T-helper 1 cell treated with Interleukin-12 subunit alpha and Interleukin-12 subunit beta and Interleukin-4 antibody, amounts not matched to agents 30 ng/mL and 1 ng/mL, for 36 hours (primary cell): ENCODE data around the gene RGS9. TPM values are rescaled to one million over a fixed set of nuclear protein-coding genes. Genes with fewer than 3 reads are reported as not detected.
"Not testable (repeated sequence)": the region's sequence is repeated elsewhere in the genome, so short reads cannot be mapped to it uniquely, and the experiment has no call there.

Experiments used
- intact Hi-C: fragments of 100-400 bp; cut with micrococcal nuclease; formaldehyde crosslinking; loops from one replicate; pipeline ENCODE4 v1.15.1; 2024
- total RNA-seq: library from RNA; stranded (reverse); gene quantifications from 2 replicates; pipeline ENCODE4 v1.2.3, GENCODE V29; 2022

Gene RGS9
- total RNA-seq, 1 donor from 2014 or later: 4.1 TPM

DNA sequence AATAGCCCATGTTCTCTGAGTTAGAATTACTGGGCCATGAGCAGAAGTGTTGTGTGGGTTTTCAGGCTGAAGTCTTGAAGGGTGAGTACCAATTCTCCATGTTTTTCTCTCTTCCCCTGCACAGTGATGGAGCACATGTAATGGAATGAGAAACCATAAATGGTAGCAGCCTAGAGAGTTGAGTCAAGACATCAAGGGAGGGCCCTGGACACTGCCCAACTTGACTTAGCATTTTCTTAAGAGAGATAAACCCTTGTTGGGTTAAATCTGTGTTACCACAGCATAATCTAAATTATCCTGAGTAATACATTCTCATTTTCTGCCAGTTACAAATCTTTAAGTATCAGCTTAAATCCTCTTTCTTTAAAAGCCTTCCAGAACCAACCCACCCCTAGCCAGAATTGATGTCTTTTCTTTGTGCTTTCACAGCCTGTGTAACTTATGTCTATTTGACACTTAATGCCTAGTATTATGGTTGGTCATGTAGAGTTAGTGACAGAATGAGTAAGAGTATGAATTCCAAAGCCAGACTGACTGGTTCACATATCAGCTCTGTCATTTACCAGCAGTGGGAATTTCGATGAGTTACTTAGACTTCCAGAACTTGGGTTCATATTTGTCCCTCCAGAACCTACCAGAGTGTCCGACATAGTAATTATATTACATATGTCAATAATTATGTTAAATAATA is 27.0 kb upstream of the RGS9 start:
- intact Hi-C loops: no loop called here

DNA sequence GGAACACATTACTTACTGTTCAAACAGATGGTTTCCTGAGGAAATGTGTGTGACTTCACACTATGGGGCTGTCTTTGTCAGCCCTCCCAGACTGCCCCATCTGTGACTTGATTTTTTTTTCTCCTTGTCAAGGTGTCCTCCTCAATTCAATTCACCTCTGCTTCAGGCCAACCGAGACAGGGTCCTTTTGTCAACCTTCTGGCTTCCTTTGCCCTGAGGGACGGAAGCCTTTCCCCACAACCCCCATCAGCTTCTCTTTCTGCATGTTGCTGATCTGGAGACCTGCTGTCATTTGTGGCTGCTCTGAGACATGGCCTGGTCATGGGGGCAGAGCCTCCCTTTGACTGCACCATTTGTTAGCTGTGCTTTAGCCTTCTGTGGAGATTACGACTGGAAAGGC is 21.3 kb upstream of the RGS9 start:
- intact Hi-C loops: no loop called here

DNA sequence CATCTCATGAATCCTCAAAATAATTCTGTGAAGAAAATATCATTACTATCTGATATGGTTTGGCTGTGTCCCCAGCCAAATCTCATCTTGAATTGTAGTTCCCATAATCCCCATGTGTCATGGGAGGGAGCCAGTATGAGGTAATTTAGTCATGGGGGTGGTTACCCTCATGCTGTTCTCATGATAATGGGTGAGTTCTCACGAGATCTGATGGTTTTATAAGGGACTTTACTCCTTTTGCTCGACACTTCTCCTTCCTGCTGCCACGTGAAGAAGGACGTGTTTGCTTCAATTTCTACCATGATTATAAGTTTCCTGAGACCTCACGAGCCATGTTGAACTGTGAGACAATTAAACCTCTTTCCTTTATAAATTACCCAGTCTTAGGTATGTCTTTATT is 20.7 kb upstream of the RGS9 start:
- intact Hi-C loops: not testable (repeated sequence)

DNA sequence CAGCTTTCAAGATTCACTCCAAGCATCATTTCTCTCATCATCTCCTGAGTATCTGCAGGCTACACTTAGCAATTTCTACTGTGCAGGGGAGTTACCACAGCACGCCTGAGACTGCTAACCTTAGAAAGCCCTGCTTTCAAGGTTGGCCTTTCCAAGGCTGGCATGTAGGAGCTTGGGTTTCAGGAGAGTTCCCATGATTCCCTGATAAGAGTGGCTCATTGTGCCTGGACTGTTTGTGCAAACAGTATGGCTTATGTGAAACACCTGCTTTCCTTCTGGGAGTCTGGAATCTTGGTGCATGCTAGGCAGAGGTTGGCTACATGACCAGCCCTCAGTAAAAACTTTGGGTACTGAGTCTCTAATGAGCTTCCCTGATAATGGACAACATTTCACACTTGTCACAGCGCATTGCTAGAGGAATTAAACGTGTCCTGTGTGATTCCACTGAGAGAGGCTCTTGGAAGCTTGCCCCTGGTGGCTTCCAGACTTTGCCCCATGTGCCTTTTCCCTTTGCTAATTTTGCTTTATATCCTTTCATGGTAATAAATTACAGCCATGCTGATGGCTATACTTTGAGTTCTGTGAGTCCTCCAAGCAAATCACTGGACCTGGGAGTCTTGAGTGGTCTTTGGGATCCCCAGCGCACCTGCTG is 19.7 kb upstream of the RGS9 start:
- intact Hi-C loops: no loop called here

DNA sequence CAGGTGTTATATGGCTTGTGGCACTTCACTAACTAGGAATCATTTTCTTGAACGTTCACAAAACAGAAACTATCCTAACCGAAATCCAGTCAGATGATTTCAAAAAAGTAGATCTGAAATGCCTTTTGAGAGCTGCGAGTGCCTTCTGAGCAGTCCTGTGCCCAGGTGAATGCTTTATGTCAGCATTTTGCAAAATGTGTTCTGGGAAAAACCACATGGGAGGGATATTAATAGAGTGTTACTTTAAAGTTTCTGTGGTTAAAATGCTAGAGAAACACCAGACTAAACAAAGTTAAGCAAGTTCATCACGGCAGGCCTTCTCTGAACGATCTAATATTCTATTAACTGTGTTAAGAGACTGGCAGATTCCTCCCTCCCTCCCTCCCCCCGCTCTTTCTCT is 15.8 kb upstream of the RGS9 start:
- intact Hi-C loops: loop anchor here (5.0 kb wide), 4 partner anchors 61 to 1071 kb away; partner anchors contain the start of gene CEP112

DNA sequence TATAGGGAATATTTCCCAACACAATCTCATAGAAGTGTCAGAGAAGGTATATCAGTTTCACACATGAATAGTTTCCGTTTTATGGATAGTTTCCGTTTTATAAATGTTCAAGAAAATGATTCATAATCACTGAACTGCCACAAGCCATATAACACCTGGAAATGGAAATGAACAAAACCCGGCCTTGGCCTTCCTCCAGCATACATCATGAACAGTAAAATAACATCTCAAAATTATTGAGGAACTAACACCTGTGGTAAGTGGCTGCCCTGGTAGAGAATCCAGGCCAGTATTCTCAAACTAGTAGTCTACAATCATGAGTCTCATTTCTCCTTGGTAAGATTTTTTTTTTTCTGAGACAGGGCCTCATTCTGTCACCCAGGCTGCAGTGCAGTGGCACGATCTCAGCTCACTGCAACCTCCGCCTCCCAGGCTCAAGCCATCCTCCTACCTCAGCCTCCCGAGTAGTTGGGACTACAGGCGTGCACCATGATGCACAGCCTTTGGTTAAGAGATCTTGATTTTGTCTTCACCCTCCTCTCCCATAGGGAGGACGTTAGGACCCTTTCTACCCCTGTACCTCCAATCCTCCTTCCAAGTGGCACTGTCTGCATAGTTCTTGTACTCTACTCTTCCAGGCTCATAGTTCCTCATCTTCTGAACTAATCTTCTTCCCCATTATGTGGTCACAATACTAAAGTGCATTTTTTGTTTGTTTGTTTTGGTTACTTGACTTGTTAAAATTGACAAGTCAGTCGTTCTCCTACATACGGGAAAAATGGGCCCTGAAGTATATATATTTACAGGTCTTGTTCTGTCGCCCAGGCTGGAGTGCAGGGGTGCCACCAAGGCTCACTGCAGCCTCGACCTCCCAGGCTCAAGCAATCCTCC is 15.0 kb upstream of the RGS9 start:
- intact Hi-C loops: loop anchor here (2.0 to 5.0 kb wide), 6 partner anchors 60 to 1070 kb away; partner anchors contain the start of genes CEP112 and LRRC37A3

DNA sequence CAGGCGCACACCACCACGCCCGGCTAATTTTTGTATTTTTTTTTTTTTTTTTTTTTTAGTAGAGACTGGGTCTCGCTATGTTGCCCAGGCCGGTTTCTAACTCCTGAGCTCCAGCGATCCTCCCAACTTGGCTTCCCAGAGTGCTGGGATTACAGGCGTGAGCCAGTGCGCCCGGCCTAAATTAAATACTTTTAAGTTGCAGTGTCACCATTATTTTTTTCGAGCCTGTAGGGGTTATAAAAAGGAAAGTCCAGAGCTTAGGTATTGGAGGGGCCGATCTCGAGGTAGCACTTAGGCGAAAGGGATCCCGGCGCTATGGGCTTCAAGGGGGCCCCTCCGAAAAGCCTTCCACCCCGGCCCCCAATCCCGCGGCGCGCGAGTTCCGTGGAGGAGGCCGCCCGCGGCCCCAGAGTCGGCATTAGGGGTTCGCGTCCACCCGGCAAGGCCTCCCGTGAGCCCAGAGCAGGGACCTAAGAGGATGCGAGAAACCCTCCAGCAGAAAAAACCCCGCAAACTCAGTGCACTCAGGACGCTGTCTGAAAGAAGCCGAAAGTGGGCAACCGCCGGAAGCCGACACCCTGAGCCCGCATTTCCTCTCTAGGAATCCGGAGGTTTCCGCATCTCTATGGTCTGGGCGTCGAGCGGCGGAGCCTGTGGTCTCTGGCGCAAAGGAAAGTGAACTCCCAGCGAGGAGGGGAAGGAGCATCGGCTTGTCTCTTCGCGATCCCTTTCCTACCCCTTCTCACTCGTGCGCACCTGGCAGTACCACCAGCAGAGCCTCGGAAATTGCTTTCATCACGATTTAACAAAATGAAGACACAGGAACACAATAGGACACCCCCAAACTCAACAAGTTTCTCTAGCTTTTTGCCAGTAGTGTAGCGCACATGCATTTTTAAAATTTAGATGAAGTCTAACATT is 14.1 kb upstream of the RGS9 start:
- intact Hi-C loops: loop anchor here (1.0 to 5.0 kb wide), 12 partner anchors 14 to 1069 kb away; partner anchors contain the start of genes AXIN2, CEP112, LRRC37A3 and RGS9

DNA sequence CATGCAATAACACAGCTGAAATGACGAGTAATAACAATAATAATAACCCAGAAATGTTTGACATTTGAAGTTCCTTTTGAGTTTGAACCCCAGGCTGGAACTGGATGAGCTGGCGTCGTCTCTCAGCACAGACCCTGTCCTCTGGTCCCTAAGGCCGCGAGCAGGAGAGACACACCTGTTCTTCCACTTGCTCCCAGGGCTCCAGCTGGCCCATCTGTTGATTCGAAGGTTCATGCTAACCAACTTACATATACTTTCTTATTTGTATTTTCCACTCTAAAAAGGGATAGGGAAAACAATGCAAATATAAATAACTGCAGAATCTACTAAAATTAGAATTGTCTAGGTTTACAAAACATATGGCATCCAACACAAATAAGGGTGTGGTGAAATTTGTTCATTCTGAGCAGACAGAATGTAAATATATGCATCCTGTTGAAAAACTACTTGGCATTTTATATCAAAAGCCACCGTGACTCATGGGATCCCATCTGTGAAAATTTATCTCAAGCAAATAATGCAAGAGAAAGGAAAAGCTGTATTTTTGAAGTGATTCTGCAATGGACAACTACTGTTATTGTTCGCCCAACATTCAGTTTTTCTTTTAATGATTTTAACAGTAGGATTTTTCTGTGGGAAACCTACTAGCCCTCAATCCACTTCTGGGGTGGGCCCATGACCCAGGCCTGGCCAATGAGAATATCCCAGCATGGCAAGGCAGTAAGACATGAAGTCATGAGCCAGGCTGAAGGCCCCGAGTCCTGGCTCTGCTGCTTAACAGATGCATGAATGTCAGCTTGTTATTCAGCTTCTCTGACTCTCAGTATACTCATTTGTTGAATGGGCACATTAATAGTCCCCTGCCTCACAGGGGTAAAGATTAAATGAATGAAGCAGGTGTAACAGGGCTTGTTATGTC is 13.2 kb upstream of the RGS9 start:
- intact Hi-C loops: loop anchor here (1.0 to 5.0 kb wide), 12 partner anchors 13 to 1068 kb away; partner anchors contain the start of genes AXIN2, CEP112, LRRC37A3 and RGS9

DNA sequence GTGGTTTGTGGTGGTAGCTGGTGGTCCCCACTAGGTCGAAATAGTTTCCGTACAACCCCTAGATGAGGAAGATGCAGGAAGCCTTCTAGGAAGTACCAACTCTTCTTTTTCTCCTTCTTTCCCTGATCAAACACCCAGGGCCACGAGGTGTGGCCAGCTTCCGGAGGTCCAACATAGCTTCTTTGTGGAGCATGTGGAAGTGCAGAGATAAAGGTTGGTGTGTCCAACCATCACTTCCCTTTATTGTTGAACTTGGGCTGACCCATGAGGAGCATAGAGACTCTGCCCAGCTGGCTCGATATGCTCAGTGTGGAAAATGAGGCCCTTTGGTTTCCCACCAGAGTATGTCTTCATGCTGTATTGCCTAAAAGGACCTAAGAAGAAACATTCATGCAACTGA is 6.3 kb upstream of the RGS9 start:
- intact Hi-C loops: no loop called here

DNA sequence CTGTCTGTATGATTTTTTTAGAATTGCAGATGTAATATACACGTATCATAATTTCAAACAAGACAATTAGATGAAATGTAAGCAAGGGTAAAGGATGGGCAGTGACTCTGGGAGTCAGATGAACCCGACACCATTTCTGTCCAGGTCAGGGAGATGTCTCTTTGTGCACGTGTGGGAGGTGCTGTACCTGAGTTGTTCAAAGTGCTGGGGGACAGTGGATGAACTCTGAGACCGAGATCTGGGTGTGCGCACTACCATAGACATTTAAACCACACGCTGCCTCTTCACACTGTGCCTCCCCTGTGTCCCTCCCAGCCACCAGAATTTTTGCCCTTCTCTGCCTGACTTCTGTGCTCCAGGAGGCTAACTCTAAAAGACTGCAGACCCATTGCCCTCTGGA is 5.9 kb upstream of the RGS9 start:
- intact Hi-C loops: no loop called here

DNA sequence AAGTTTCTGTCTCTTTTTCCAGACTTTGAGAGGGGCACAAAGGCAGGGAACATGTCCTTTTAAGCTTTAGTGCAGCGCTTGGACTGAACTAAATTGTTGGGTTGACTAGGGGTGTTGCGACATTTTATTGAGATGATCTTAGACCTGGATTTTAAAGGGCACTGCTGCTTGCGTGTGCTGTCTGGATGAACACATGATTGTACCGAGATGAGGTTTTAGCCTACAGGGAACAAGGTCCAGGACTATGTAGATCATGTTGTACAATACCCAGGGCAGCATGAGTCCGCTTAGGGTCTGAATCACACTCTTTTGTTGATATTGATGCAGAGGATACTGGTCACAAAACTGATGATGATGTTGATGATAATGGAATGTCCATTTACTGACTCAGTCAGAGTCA is 5.2 kb upstream of the RGS9 start:
- intact Hi-C loops: no loop called here

DNA sequence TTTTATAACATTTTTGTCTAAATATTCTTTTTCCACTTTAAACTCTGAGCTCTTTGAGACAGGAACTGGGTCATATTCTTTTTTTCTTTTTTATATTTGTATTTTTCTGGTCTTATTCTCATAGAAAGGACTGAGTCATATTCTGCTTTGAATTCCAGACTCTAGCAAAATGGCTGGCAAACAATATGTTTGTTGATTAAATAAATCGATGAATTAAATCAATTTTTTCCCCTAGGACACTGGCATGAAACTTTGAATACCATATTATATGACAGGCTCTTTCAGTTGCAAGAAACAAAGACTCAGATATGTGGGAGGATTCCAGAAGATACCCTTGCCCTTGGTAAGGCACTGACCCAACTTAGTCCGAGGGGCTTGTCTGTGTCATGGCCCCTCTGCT is 3.1 kb upstream of the RGS9 start:
- intact Hi-C loops: no loop called here

DNA sequence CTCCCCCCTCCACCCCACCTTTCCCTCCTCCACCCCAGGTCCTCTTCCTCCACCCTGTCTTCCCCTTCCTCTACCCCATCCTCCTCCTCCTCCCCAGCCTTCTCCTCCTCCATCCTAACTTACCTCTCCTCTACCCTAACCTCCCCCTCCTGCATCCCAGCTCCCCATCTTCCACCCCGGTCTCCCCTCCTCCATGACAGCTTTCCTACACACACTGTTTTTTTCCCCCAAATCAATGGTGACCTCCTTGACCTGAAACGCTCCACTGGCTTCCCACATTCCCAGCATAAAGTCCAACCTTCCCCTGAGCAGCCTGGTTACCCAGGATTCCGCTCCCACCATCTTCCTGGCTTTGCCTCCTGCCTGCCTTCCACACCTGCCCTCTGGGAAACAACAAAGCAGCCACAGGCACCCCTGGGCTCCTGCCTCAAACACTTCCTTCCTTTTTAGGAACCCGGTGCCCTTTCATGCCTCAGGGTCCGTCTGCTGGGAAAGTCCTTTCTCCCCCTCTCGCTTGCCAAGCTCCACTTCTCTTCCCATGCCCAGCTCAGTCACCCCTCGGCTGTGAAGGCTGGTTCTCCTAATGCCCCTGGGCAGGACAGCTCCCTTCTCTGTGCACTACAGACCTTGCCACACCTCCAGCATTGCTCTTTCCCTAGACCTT is 2.1 kb downstream of the RGS9 start:
- intact Hi-C loops: loop anchor here (5.0 kb wide), 1 partner anchor 172 kb away; no protein-coding TSS in a partner anchor

DNA sequence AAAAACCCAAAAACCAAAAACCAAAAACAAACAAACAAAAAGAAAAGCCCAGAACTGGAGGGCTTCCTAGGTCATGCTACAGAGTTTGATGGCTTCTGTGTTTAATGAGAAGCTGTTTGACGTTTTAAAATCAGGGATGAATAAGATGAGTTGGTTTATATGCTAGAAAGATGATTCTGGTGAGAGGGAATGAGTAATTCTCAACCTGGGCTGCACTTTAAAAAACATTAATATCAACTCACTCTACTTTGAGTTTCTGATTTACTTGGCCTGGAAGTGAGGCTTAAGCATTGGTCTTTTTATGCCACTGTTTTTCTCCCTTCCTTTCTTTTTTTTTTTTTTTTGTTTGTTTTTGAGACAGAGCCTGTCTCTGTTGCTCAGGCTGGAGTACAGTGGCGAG is 5.1 kb downstream of the RGS9 start:
- intact Hi-C loops: no loop called here

DNA sequence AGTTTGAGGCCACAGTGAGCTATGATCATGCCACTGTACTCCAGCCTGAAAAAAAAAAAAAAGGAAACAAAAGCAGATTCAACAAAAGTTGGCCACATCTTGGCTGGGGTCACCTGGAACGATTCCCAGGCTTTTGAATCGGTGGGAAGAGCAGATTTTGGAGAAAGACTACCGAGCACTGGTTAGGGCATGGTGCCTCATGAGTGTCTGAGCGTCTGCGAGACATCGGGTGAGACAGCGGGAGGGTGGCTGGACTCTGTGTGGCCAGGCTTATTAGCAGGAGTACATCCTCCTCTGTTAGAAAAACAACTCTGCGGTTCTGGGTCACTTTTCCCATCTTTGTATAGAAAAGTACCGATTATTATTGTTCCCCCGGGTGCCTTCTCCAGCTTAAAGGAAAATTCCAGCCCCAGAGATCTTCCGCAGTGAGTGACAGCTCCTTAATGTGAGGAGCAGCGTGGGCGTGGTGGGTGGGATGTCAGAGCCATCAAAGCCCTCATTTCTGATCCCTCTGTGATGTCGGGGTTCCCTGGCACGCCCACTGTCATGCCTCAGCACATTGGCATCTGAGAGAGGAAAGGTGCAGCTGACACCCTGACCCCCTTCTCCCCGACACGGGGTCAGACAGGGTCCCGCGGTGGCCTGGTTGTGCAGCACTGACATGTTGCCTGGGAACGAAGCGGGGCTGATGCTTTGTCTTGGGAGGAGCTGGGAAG is 6.9 kb downstream of the RGS9 start:
- intact Hi-C loops: no loop called here

DNA sequence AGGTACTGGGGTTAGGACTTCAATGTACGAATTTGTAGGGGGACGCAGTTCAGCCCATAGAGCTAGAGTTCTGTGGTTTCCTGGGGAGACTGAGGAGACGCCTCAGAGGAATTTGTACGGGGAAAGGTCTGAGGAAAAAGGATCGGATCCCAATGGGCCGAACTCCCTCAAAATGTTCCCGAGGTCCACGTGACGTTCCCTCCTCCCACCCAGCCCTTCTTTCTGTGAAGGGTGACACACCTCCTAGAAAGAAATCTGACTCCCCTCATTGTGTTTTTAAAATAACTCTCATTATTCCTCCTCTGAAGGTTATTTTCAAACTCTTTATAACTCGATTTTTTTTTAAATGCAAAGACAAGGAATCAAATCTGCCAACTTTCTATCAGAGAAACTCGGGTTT is 8.6 kb downstream of the RGS9 start:
- intact Hi-C loops: no loop called here

DNA sequence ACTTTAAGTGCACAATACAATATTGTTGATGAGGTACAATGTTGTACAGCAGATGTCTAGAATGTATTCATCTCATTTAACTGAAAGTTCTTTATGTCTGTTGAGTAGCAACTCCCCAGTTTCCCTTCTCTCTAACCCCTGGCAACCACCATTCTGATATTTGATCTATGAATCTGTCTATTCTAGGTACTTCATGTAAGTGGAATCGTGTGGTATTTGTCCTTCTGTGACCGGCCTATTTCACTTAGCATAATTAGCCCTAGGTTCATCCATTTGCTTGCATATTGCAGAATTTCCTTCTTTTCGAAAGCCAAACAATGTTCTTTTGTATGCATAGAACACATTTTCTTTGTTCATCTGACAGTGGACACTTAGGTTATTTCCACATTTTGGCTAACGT is 10.8 kb downstream of the RGS9 start:
- intact Hi-C loops: no loop called here
